GM12878 (cell line): ENCODE measurements around the gene TM7SF3. TPM values are rescaled to one million over a fixed set of nuclear protein-coding genes. Genes with fewer than 3 reads are reported as not detected.

Source experiments
- ATAC-seq: fragments of 200-7000 bp; cut with Tn5 transposase; 3 replicates; pipeline ENCODE4 v1.9.1; 2020; ENCODE audit warnings: mild to moderate bottlenecking, moderate library complexity
- BruUV-seq: library from RNA; stranded (reverse); fragments of 400-500 nt; replicated peaks from 2 replicates; lab custom pipeline; 2021; lab: Mats Ljungman, UMichigan
- CTCF ChIA-PET: fragments of 300-600 bp; sonication (Branson Sonifier 250); formaldehyde crosslinking; extraction: SDS; loops from one replicate; lab custom pipeline; 2021; ENCODE audit warnings: inconsistent platforms; lab: Yijun Ruan, JAX
- POLR2A ChIA-PET: fragments of 350-600 bp; formaldehyde crosslinking; extraction: SDS; loops from one replicate; lab custom pipeline; 2021; ENCODE audit warnings: inconsistent platforms; lab: Charles Lee
- RAD21 ChIA-PET: fragments of 300-600 bp; sonication (Branson Sonifier 250); formaldehyde crosslinking; loops from one replicate; lab custom pipeline; 2023; ENCODE audit warnings: antibody characterized with exemption; ENCODE audit not compliant: unreplicated experiment; lab: Charles Lee
- SMC1A ChIA-PET: fragments of 300-600 bp; sonication (Branson Sonifier 250); formaldehyde crosslinking; loops from one replicate; lab custom pipeline; 2023; ENCODE audit not compliant: unreplicated experiment, uncharacterized antibody; lab: Charles Lee
- DNase-seq: peaks from one replicate; pipeline ENCODE4 v3.0.0-alpha.2; 2011; ENCODE audit warnings: low read depth, low spot score
- FAIRE-seq: peaks from 3 replicates; lab custom pipeline; 2011; peaks lifted over from hg19 to GRCh38; lab: Jason Lieb, UNC
- H2AFZ ChIP-seq: 2 replicates; pipeline ENCODE4 v1.6.0; 2011; ENCODE audit warnings: low read depth, low read length, control low read depth; ENCODE audit not compliant: control insufficient read depth
- H3K27ac ChIP-seq: 2 replicates; pipeline ENCODE4 v1.5.1; 2011; ENCODE audit warnings: control low read depth; ENCODE audit not compliant: control insufficient read depth, insufficient read depth
- H3K27me3 ChIP-seq, 2 experiments: replicated peaks in 1 of 2; 2 replicates each; pipeline versions ENCODE4 v1.6.0 to v1.6.1; 2011; ENCODE audit warnings: low read length in 1 of 2; ENCODE audit not compliant: control insufficient read depth in 2 of 2, insufficient read depth in 2 of 2
- H3K36me3 ChIP-seq, 2 experiments: 2 replicates each; pipeline ENCODE4 v1.5.1; 2011; ENCODE audit warnings: low read length in 1 of 2; ENCODE audit not compliant: control insufficient read depth in 2 of 2, insufficient read depth in 2 of 2
- H3K4me1 ChIP-seq: 2 replicates; pipeline ENCODE4 v1.6.1; 2011; ENCODE audit warnings: mild to moderate bottlenecking, low read length, moderate library complexity, mixed read lengths; ENCODE audit not compliant: control insufficient read depth, insufficient read depth
- H3K4me2 ChIP-seq: 2 replicates; pipeline ENCODE4 v1.6.0; 2011; ENCODE audit warnings: control low read depth; ENCODE audit not compliant: control insufficient read depth, insufficient read depth
- H3K4me3 ChIP-seq: fragments of 200-600 bp; sonication (generic); 2 replicates; pipeline ENCODE4 v1.5.1; 2016
- H3K79me2 ChIP-seq: 2 replicates; pipeline ENCODE4 v1.6.0; 2011; ENCODE audit warnings: low read length; ENCODE audit not compliant: control insufficient read depth, insufficient read depth
- H3K9ac ChIP-seq: 2 replicates; pipeline ENCODE4 v1.8.0; 2011; ENCODE audit warnings: low read length, control low read depth, mixed read lengths; ENCODE audit not compliant: control insufficient read depth, insufficient read depth
- H3K9me3 ChIP-seq: replicated peaks from 3 replicates; pipeline ENCODE4 v1.5.1; 2011; ENCODE audit warnings: mild to moderate bottlenecking, low read length; ENCODE audit not compliant: control insufficient read depth, insufficient read depth
- H4K20me1 ChIP-seq: 2 replicates; pipeline ENCODE4 v1.6.0; 2011; ENCODE audit not compliant: control insufficient read depth, insufficient read depth
- BMI1 ChIP-seq: fragments of 450-650 bp; IDR thresholded peaks from 2 replicates; pipeline ENCODE4 v1.6.1; 2016; ENCODE audit warnings: mild to moderate bottlenecking, moderate library complexity, borderline replicate concordance
- CHD4 ChIP-seq: fragments of 200-600 bp; sonication (generic); IDR thresholded peaks from 2 replicates; pipeline ENCODE4 v1.6.1; 2016; ENCODE audit warnings: mild to moderate bottlenecking
- ELK1 ChIP-seq: IDR thresholded peaks from 2 replicates; pipeline ENCODE4 v1.6.1; 2012; ENCODE audit warnings: low read depth, low read length, improper control_type of control experiment
- HDAC6 ChIP-seq: fragments of 200-600 bp; sonication (generic); IDR thresholded peaks from one replicate; pipeline ENCODE4 v1.8.0; 2017; ENCODE audit warnings: antibody characterized with exemption; ENCODE audit not compliant: unreplicated experiment
- MTA3 ChIP-seq: IDR thresholded peaks from 2 replicates; pipeline ENCODE4 v1.6.1; 2012; ENCODE audit warnings: low read length, inconsistent platforms, borderline replicate concordance
- MYB ChIP-seq: fragments of 150-350 bp; IDR thresholded peaks from 2 replicates; pipeline ENCODE4 v1.6.1; 2014; ENCODE audit warnings: mild to moderate bottlenecking, low read depth, low read length, borderline replicate concordance
- RAD51 ChIP-seq: fragments of 450-650 bp; IDR thresholded peaks from 2 replicates; pipeline ENCODE4 v1.6.1; 2016; ENCODE audit warnings: moderate library complexity, mild to moderate bottlenecking, inconsistent platforms
- RFX5 ChIP-seq: IDR thresholded peaks from 2 replicates; pipeline ENCODE4 v1.6.1; 2011; ENCODE audit warnings: low read depth, low read length, improper control_type of control experiment
- RUNX3 ChIP-seq: IDR thresholded peaks from 2 replicates; pipeline ENCODE4 v1.6.1; 2012; ENCODE audit warnings: low read length, inconsistent platforms
- SIX5 ChIP-seq: IDR thresholded peaks from 2 replicates; pipeline ENCODE4 v1.6.1; 2011; ENCODE audit warnings: mild to moderate bottlenecking, low read depth, low read length, moderate library complexity; ENCODE audit not compliant: severe bottlenecking
- STAT3 ChIP-seq: IDR thresholded peaks from 2 replicates; pipeline ENCODE4 v1.6.1; 2011; ENCODE audit warnings: low read depth, low read length, improper control_type of control experiment
- TAF1 ChIP-seq: IDR thresholded peaks from 2 replicates; pipeline ENCODE4 v1.6.1; 2011; ENCODE audit warnings: mild to moderate bottlenecking, low read depth, low read length, borderline replicate concordance
- TCF7 ChIP-seq: IDR thresholded peaks from 2 replicates; pipeline ENCODE4 v1.6.1; 2014; ENCODE audit warnings: antibody characterized with exemption, borderline replicate concordance
- ZNF592 ChIP-seq: fragments of 450-650 bp; IDR thresholded peaks from 2 replicates; pipeline ENCODE4 v1.6.1; 2017; ENCODE audit warnings: mild to moderate bottlenecking, moderate library complexity
- ZNF622 ChIP-seq: fragments of 450-650 bp; IDR thresholded peaks from 2 replicates; pipeline ENCODE4 v1.6.1; 2017; ENCODE audit warnings: mild to moderate bottlenecking, inconsistent platforms
- ZNF687 ChIP-seq: fragments of 450-650 bp; IDR thresholded peaks from 2 replicates; pipeline ENCODE4 v1.6.1; 2017; ENCODE audit warnings: mild to moderate bottlenecking, moderate library complexity
- ZSCAN29 ChIP-seq: fragments of 450-650 bp; IDR thresholded peaks from 2 replicates; pipeline ENCODE4 v1.6.1; 2017; ENCODE audit warnings: mild to moderate bottlenecking, moderate library complexity
- ZZZ3 ChIP-seq: IDR thresholded peaks from 2 replicates; pipeline ENCODE4 v1.6.1; 2011; ENCODE audit warnings: low read depth; ENCODE audit not compliant: control insufficient read depth, insufficient read length
- WGBS: methylation state at CpG from one replicate; pipeline ENCODE4 v1.1.6; 2016; ENCODE audit warnings: low lambda C conversion rate; ENCODE audit not compliant: insufficient replicate concordance, insufficient coverage; ENCODE audit errors: missing lambda C conversion rate; 5-methylcytosine and 5-hydroxymethylcytosine counted together
- in situ Hi-C: fragments of 300-500 bp; cut with MboI; formaldehyde crosslinking; loops from 9 replicates; pipeline ENCODE4 v1.14.3; 2018; ENCODE audit warnings: mixed read lengths
- intact Hi-C: fragments of 100-400 bp; cut with micrococcal nuclease; formaldehyde crosslinking; loops from one replicate; pipeline ENCODE4 v1.14.2; 2022; ENCODE audit not compliant: unreplicated experiment
- polyA plus RNA-seq, 11 experiments: library from polyadenylated mRNA; depleted of rRNA in 4 of 11; unstranded in 6 of 11; stranded (reverse) in 5 of 11; fragments of >200 nt; fragmentation: Nextera tagmentation in 4 of 11; fragmentation: Illumina TruSeq in 1 of 11; extraction: Ambion mirVana in 4 of 11; extraction: Trizol in 1 of 11; gene quantifications; 1 replicate in 1 of 11; 2 replicates in 10 of 11; pipeline versions ENCODE4 v1.2.1 to v1.2.3, GENCODE V29; 2011 to 2016; ENCODE audit warnings: inconsistent platforms in 2 of 11, missing spikeins in 2 of 11, low read depth in 1 of 11
- total RNA-seq, 4 experiments: library from RNA; depleted of rRNA in 3 of 4; stranded (reverse); fragments of >200 nt in 3 of 4; fragmentation: Illumina TruSeq in 1 of 4; extraction: Trizol in 1 of 4; gene quantifications; 2 replicates each; pipeline versions ENCODE4 v1.2.1 to v1.2.3, GENCODE V29; 2013 to 2021

Gene TM7SF3
- total and polyA plus RNA-seq, 10 of the 15 experiments (the other 5 are each of a cell fraction or from before 2014, with no cell fraction given) = 31.4 to 341 (median 74.8) TPM

DNA sequence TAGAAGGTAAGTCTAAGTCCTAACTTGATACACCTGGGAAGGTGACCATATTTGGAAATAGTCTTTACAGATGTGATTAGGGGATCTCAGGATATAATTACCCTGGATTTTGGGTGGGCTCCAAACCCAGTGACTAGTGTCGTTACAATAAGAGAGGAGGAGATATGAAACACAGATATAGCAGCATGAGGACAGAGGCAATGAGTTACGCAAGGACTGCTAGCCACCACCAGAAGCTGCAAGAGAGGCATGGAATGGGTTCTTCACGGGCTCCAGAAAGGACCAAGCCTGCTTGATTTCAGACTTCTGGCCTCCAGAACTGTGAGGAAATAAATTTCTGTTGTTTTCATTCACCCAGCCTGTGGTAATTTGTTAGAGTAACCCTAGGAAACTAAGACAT lies 47.3 kb downstream of the TM7SF3 start:
- Histone ChIP-seq H3K9me3 (no peaks in the 10 kb centered on the region), H3K36me3 (peaks cover 0 to 7% of the 10 kb centered on the region in 2 experiments; a peak in 3 of 4 replicates), H3K79me2 (no peaks in the 10 kb centered on the region), H4K20me1 (no peaks in the 10 kb centered on the region), H2AFZ (no peak overlapping the region), H3K4me3 (no peak overlapping the region), H3K9ac (no peak overlapping the region), H3K4me2 (no peak overlapping the region), H3K27me3 (no peaks in the 10 kb centered on the region), H3K27ac (no peak overlapping the region), H3K4me1 (no peaks in the 10 kb centered on the region; the same call in 1 of the 2 replicates)
- 100% methylated on average over 3 of the region's 3 CpGs for WGBS
- FAIRE-seq = no peak
- BruUV-seq = no TSS peak
- ChIA-PET CTCF (no interaction called here), SMC1A (no interaction called here), POLR2A (interaction anchor here (0.5 to 0.7 kb wide), 2 partner anchors 11 to 147 kb away, joined by 3 read pairs; no protein-coding TSS in a partner anchor), RAD21 (no interaction called here)
- in situ Hi-C loops (no loop called here), intact Hi-C loops (no loop called here)
- no peak for ATAC-seq
- DNase-seq = no peak
- TF ChIP-seq TAF1 = no peak
- TF ChIP-seq RFX5 = no peak
- TF ChIP-seq STAT3 = no peak
- TF ChIP-seq HDAC6 = no peak
- no peak for TF ChIP-seq ELK1
- no peak for TF ChIP-seq ZZZ3
- TF ChIP-seq ZNF622 = no peak
- no peak for TF ChIP-seq ZSCAN29
- no peak for TF ChIP-seq ZNF687
- no peak for TF ChIP-seq MTA3
- no peak for TF ChIP-seq TCF7
- TF ChIP-seq SIX5 = no peak
- TF ChIP-seq BMI1 = no peak
- no peak for TF ChIP-seq RAD51
- TF ChIP-seq MYB = no peak
- TF ChIP-seq ZNF592 = no peak
- no peak for TF ChIP-seq CHD4
- TF ChIP-seq RUNX3 = no peak
